CD14-positive monocyte (primary cell): ENCODE data around the gene KCTD21. TPM values are rescaled to one million over a fixed set of nuclear protein-coding genes. Genes with fewer than 3 reads are reported as not detected.

Experiments used
- DNase-seq, 3 donors: peaks; one replicate each; pipeline ENCODE4 v3.0.0-alpha.2; 2011 to 2022
- H2AFZ ChIP-seq: 2 replicates; pipeline ENCODE4 v1.6.0; 2012; ENCODE audit warnings: mild to moderate bottlenecking, low read depth, low read length, inconsistent platforms; ENCODE audit not compliant: insufficient read depth, poor library complexity, severe bottlenecking
- H3K27ac ChIP-seq, 2 donors: 1 replicate in 1 of 2; 2 replicates in 1 of 2; pipeline ENCODE4 v1.5.1; 2012 to 2013; ENCODE audit warnings: low read length in 2 of 2, control low read depth in 1 of 2, inconsistent platforms in 1 of 2, low read depth in 1 of 2, mild to moderate bottlenecking in 1 of 2
- H3K27me3 ChIP-seq, 2 donors: one replicate each; pipeline versions ENCODE4 v1.6.0 to v1.6.1; 2011 to 2013; ENCODE audit warnings: low read length in 2 of 2; ENCODE audit not compliant: control insufficient read depth in 2 of 2, insufficient read depth in 2 of 2
- H3K36me3 ChIP-seq, 2 donors: replicated peaks in 1 of 2; 1 replicate in 1 of 2; 2 replicates in 1 of 2; pipeline versions ENCODE4 v1.5.1 to v1.6.1; 2012 to 2013; ENCODE audit warnings: low read length in 2 of 2, control low read depth in 1 of 2, inconsistent platforms in 1 of 2, mild to moderate bottlenecking in 1 of 2; ENCODE audit not compliant: insufficient read depth in 2 of 2, control insufficient read depth in 1 of 2
- H3K4me1 ChIP-seq, 2 donors: 1 replicate in 1 of 2; 2 replicates in 1 of 2; pipeline versions ENCODE4 v1.5.1 to v1.6.1; 2012 to 2013; ENCODE audit warnings: low read length in 2 of 2, control low read depth in 1 of 2, inconsistent platforms in 1 of 2, mild to moderate bottlenecking in 1 of 2, moderate library complexity in 1 of 2; ENCODE audit not compliant: insufficient read depth in 2 of 2, control insufficient read depth in 1 of 2
- H3K4me2 ChIP-seq: replicated peaks from 2 replicates; pipeline ENCODE3; 2012; ENCODE audit warnings: low read length, moderate library complexity, mild to moderate bottlenecking; ENCODE audit not compliant: poor library complexity, severe bottlenecking; ENCODE audit errors: extremely low read depth
- H3K4me3 ChIP-seq, 3 experiments: fragments of 200-600 bp in 1 of 3; sonication (generic) in 1 of 3; replicated peaks in 1 of 3; 1 replicate in 2 of 3; 2 replicates in 1 of 3; pipeline ENCODE4 v1.5.1; 2011 to 2013; ENCODE audit warnings: low read length in 3 of 3, mild to moderate bottlenecking in 3 of 3, control low read depth in 2 of 3, low read depth in 2 of 3, inconsistent platforms in 1 of 3, moderate library complexity in 1 of 3
- H3K79me2 ChIP-seq: 2 replicates; pipeline ENCODE4 v1.6.0; 2012; ENCODE audit warnings: mild to moderate bottlenecking, control low read depth, inconsistent platforms, low read length, moderate library complexity; ENCODE audit not compliant: insufficient read depth
- H3K9ac ChIP-seq: 2 replicates; pipeline ENCODE4 v1.6.0; 2017; ENCODE audit warnings: low read length, mild to moderate bottlenecking; ENCODE audit not compliant: insufficient read depth, poor library complexity, severe bottlenecking
- H3K9me3 ChIP-seq, 2 donors: replicated peaks in 1 of 2; 1 replicate in 1 of 2; 2 replicates in 1 of 2; pipeline versions ENCODE4 v1.5.1 to v1.6.1; 2012 to 2013; ENCODE audit warnings: low read length in 2 of 2, control low read depth in 1 of 2; ENCODE audit not compliant: control insufficient read depth in 1 of 2, insufficient read depth in 1 of 2
- H4K20me1 ChIP-seq: 2 replicates; pipeline ENCODE4 v1.6.0; 2012; ENCODE audit warnings: mild to moderate bottlenecking, low read length, control low read depth, moderate library complexity; ENCODE audit not compliant: insufficient read depth
- H3K27ac Mint-ChIP-seq, 7 donors: one replicate each; pipeline ENCODE4 v1.8.0; 2020; ENCODE audit warnings: mild to moderate bottlenecking in 7 of 7, mixed read lengths in 7 of 7, moderate library complexity in 6 of 7, inconsistent platforms in 2 of 7
- H3K27me3 Mint-ChIP-seq, 3 donors: one replicate each; pipeline ENCODE4 v1.8.0; 2021 to 2022; ENCODE audit warnings: low read depth in 3 of 3, mild to moderate bottlenecking in 3 of 3, mixed read lengths in 3 of 3, moderate library complexity in 3 of 3, inconsistent platforms in 1 of 3
- H3K36me3 Mint-ChIP-seq, 2 donors: one replicate each; pipeline ENCODE4 v1.8.0; 2020; ENCODE audit warnings: mixed read lengths in 2 of 2, inconsistent platforms in 1 of 2, mild to moderate bottlenecking in 1 of 2
- H3K4me1 Mint-ChIP-seq: one replicate; pipeline ENCODE4 v1.8.0; 2020; ENCODE audit warnings: mild to moderate bottlenecking, mixed read lengths
- H3K4me3 Mint-ChIP-seq, 2 donors: one replicate each; pipeline ENCODE4 v1.8.0; 2020; ENCODE audit warnings: mild to moderate bottlenecking in 2 of 2, mixed read lengths in 2 of 2, moderate library complexity in 1 of 2
- H3K9me3 Mint-ChIP-seq, 7 donors: one replicate each; pipeline ENCODE4 v1.8.0; 2020 to 2022; ENCODE audit warnings: mixed read lengths in 7 of 7, mild to moderate bottlenecking in 6 of 7, moderate library complexity in 6 of 7, inconsistent platforms in 2 of 7
- CTCF ChIP-seq: fragments of 200-600 bp; IDR thresholded peaks from one replicate; pipeline ENCODE4 v1.8.0; 2022; ENCODE audit warnings: antibody characterized with exemption, mild to moderate bottlenecking
- WGBS: methylation state at CpG from one replicate; pipeline ENCODE4 v1.1.5; 2013; ENCODE audit warnings: missing lambda C conversion rate; ENCODE audit not compliant: insufficient coverage; 5-methylcytosine and 5-hydroxymethylcytosine counted together
- intact Hi-C, 2 donors: fragments of 100-400 bp; cut with micrococcal nuclease; formaldehyde crosslinking; loops; one replicate each; pipeline versions ENCODE4 v1.15.0 to v1.15.1; 2023
- polyA plus RNA-seq, 3 donors: library from polyadenylated mRNA; depleted of rRNA in 1 of 3; unstranded in 2 of 3; stranded (reverse) in 1 of 3; fragments of 300-500 nt in 2 of 3; fragments of >200 nt in 1 of 3; fragmentation: Illumina TruSeq in 2 of 3; gene quantifications; 1 replicate in 2 of 3; 2 replicates in 1 of 3; pipeline ENCODE4 v1.2.3, GENCODE V29; 2012 to 2021

KCTD21 gene
- polyA plus RNA-seq, 3 donors = 3.2 to 9.2 (median 5.2) TPM

- H3K79me2 ChIP-seq = no peaks in the 10 kb centered on the region
- peaks cover 30 to 63% of the 10 kb centered on the region in 2 donors for H3K36me3 ChIP-seq
- no peak overlapping the region for H2AFZ ChIP-seq
- Mint-ChIP-seq H3K4me3 (no peak overlapping the region), H3K4me1 (no peaks in the 10 kb centered on the region), H3K27me3 (peaks cover 0 to 5% (median 3%) of the 10 kb centered on the region in 3 donors), H3K36me3 (peaks cover 56 to 66% of the 10 kb centered on the region in 2 donors), H3K27ac (no peak overlapping the region), H3K9me3 (peaks cover 0 to 3% (median 0%) of the 10 kb centered on the region in 7 donors)
- no peak overlapping the region for H3K27ac ChIP-seq
- peaks cover 24% of the 10 kb centered on the region for H4K20me1 ChIP-seq
- H3K9me3 ChIP-seq = no peaks in the 10 kb centered on the region
- no peak overlapping the region for H3K9ac ChIP-seq
- no peak for DNase-seq
- no peak overlapping the region for H3K4me3 ChIP-seq
- H3K27me3 ChIP-seq = no peaks in the 10 kb centered on the region
- no peak overlapping the region for H3K4me2 ChIP-seq
- no peaks in the 10 kb centered on the region for H3K4me1 ChIP-seq
- intact Hi-C loops = no loop called here
- TF ChIP-seq CTCF = no peak
- WGBS = no CpG with 5 or more reads among the region's 5 CpGs
These were observed 23.1 kb upstream of the KCTD21 start for GRCh38 chr11:78211565-78211964.

- peak overlapping the region in 1 of 7 donors; percentile 36 for H3K27ac Mint-ChIP-seq
- peaks cover 0 to 5% (median 3%) of the 10 kb centered on the region in 3 donors for H3K27me3 Mint-ChIP-seq
- Histone ChIP-seq H3K27ac (no peak overlapping the region), H3K79me2 (no peaks in the 10 kb centered on the region), H3K4me2 (no peak overlapping the region), H3K36me3 (peaks cover 20 to 63% of the 10 kb centered on the region in 2 donors), H3K27me3 (no peaks in the 10 kb centered on the region), H3K9me3 (no peaks in the 10 kb centered on the region), H3K4me3 (no peak overlapping the region), H4K20me1 (peaks cover 16% of the 10 kb centered on the region), H3K4me1 (no peaks in the 10 kb centered on the region), H3K9ac (no peak overlapping the region), H2AFZ (no peak overlapping the region)
- no peak overlapping the region for H3K4me3 Mint-ChIP-seq
- 86% methylated on average over 18 of the region's 31 CpGs for WGBS
- no peak for DNase-seq
- intact Hi-C loops = no loop called here
- no peak for TF ChIP-seq CTCF
- peaks cover 0 to 3% (median 0%) of the 10 kb centered on the region in 7 donors for H3K9me3 Mint-ChIP-seq
- peaks cover 56 to 66% of the 10 kb centered on the region in 2 donors for H3K36me3 Mint-ChIP-seq
- H3K4me1 Mint-ChIP-seq = no peaks in the 10 kb centered on the region
These were observed 21.7 kb upstream of the KCTD21 start for GRCh38 chr11:78210000-78210608.
